GM12891 (cell line): Measurements from ENCODE around the gene TMEM135.

Source experiments
- POLR2A ChIP-seq: IDR thresholded peaks from 2 replicates; pipeline ENCODE4 v1.6.1; 2011; ENCODE audit warnings: low read depth, low read length, control low read depth
- POLR2AphosphoS5 ChIP-seq: IDR thresholded peaks from 2 replicates; pipeline ENCODE4 v1.6.1; 2011; ENCODE audit warnings: low read depth, low read length, control low read depth
- POU2F2 ChIP-seq: IDR thresholded peaks from 2 replicates; pipeline ENCODE4 v1.6.1; 2011; ENCODE audit warnings: low read depth, mild to moderate bottlenecking, control low read depth, low read length, moderate library complexity
- SPI1 ChIP-seq: IDR thresholded peaks from 2 replicates; pipeline ENCODE4 v1.6.1; 2011; ENCODE audit warnings: low read depth, low read length, control low read depth
- TAF1 ChIP-seq: IDR thresholded peaks from 2 replicates; pipeline ENCODE4 v1.6.1; 2011; ENCODE audit warnings: low read depth, low read length, control low read depth

DNA sequence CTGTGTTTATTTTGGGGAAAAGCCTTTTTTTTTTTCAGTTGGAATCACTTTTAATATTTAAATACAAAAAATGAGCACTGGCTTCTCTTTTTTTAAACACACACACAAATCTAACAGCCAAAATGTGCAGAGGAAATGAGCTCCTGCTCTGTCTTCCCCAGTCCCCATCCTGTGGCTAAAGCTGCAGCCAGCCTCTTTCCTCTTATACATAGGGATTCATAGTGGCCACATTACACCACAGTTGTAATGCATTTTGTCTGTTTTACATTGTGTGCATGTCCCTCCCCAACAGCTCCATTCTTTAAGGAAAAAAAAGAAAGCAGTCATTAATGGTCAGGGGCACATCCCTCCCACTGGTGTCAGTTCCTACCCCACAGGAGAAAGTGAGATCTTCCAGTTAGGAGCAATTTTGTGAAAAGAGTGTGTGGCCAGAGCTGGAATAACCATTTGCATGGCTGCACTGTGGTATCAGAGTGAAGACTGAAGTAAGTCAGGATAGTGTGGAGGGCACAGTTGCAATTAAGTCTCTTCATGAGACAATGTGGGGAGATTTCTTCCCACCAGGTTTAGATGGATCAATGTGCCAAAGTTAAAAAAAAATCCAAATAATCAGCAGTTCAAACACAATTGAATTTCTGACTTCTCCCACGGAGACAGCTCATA, 220.6 kb downstream of the TMEM135 start:
- TF ChIP-seq POLR2A (no peak), POLR2AphosphoS5 (no peak), TAF1 (no peak), SPI1 (no peak), POU2F2 (no peak)
